GM19328 (cell line): ENCODE measurements around the gene GRAMD1B.
"Not testable (repeated sequence)": the region's sequence is repeated elsewhere in the genome, so short reads cannot be mapped to it uniquely, and the experiment has no call there.

ENCODE experiments used
- ATAC-seq: cut with Tn5 transposase; IDR thresholded peaks from one replicate; pipeline ENCODE4 v1.9.1; 2021; ENCODE audit warnings: mild to moderate bottlenecking, moderate library complexity; ENCODE audit not compliant: unreplicated experiment

The GRAMD1B gene

GRCh38 chr11:123562158-123562557, 132.1 kb downstream of the GRAMD1B start:
- no peak for ATAC-seq

- ATAC-seq = no peak
Observed at GRCh38 chr11:123562829-123563228, 132.8 kb downstream of the GRAMD1B start.

- ATAC-seq = no peak
Observed at GRCh38 chr11:123564221-123564620, 134.2 kb downstream of the GRAMD1B start.

DNA sequence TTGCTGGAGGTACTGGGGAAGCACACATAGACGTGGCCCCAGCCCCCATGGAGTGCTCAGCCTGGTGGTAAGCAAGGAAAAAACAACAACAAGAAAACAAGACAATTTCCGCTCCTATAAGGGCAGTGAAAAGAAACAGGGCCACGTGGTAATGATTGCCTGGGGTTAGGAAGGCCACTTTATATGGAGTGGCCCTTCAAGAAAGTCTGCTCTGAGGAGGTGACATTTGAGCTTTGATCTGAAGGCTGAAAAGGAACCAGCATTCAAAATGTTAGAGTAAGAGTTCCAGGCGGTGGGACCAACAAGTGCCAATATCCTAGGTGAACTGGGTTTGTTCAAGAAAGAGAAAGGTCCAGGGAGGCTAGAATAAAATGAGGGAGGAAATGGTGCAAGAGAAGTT, 136.8 kb downstream of the GRAMD1B start:
- ATAC-seq = no peak

DNA sequence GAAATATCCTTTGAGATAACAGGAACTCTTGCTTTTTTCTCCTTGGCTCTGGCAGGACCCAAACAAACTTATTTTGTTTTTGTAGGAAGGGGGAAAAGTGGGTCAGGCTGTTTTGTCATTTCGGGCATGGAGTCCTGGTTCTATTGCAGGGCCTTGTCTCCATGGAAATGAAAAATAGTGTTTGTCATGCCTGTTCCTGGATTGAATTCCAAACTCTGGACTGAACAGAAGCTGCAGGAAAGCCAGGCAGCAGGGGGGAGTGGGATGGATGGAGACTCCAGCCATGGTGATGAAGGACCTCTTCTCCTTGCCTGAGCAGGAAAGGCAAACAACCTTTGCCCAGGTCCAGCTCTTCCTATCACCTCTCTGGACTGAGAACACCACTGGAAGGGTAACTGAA, 137.4 kb downstream of the GRAMD1B start:
- no peak for ATAC-seq

- no peak for ATAC-seq
Observed at GRCh38 chr11:123568367-123568870, 138.3 kb downstream of the GRAMD1B start.

- no peak for ATAC-seq
Observed at GRCh38 chr11:123569393-123569792, 139.3 kb downstream of the GRAMD1B start.

- ATAC-seq = no peak
Observed at GRCh38 chr11:123570939-123571580, 141.0 kb downstream of the GRAMD1B start.

DNA sequence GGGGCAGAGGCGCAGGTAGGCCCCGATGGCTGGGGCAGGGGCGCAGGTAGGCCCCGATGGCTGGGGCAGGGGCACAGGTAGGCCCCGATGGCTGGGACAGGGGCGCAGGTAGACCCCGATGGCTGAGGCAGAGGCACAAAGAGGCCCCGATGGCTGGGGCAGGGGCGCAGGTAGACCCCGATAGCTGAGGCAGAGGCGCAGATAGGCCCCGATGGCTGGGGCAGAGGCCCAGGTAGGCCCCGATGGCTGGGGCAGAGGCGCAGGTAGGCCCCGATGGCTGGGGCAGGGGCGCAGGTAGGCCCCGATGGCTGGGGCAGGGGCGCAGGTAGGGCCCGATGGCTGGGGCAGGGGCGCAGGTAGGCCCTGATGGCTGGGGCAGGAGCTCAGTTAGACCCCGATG, 142.7 kb downstream of the GRAMD1B start:
- ATAC-seq = not testable (repeated sequence)

- no peak for ATAC-seq
Observed at GRCh38 chr11:123573286-123573685, 143.2 kb downstream of the GRAMD1B start.

DNA sequence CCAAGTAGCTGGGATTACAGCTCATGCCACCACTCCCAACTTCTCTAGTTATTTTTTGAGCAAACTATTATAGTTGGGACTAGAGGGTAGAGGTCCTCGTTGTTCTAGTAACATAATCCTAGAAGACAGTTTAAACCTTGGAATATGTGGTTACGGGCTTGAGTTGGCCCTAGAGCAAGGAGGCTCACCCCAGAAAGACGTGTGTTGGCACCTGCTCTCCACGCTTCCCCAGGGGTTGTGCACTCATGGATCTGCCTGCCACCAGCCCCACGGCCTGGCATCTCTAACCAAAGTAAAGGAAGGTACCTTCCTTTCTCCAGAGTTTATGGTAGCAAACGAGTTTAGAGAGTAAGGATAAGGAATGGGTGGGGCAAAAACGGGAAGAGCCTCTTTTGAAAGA, 145.4 kb downstream of the GRAMD1B start:
- no peak for ATAC-seq

DNA sequence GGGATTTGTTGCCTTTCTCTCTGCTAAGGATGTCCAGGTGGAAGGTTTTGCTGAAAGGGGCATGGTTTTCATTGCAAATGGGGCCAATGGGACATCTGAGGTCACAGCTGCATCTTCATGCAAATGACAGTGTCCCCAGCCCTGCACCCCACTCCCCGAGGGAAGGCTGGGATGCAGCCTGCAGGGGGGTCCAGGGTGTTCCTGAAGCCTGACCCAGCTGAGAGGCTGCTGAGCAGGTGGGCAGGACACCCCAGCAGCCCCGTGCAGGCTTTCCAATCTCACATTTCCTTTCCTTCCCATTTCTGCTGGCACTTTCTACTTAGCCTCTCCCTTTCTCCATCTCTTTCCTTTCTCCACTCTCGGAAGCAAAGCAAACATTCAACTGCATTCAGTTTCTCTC, 146.0 kb downstream of the GRAMD1B start:
- no peak for ATAC-seq

- ATAC-seq = no peak
Observed at GRCh38 chr11:123576501-123576900, 146.4 kb downstream of the GRAMD1B start.

DNA sequence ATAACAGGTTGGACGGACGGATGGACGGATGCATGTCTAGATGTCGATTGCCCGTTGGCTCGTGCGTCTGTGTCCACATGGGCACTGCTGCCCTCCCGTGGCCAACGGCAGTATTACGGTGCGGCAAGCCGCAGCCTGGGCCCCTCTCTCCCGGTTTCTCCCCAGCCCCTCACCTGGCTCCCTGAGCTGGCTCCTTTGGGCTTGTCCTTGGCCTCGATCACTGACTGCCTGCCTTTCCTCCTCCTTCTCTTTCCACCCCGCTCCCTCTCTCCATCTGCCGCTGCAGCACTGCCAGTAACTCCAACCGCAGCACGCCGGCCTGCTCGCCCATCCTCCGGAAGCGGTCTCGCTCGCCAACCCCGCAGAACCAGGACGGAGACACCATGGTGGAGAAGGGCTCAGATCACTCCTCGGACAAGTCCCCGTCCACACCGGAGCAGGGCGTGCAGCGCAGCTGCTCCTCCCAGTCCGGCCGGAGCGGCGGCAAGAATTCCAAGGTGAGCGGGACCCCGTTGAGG, 147.1 kb downstream of the GRAMD1B start:
- no peak for ATAC-seq

- no peak for ATAC-seq
Observed at GRCh38 chr11:123578778-123579481, 148.9 kb downstream of the GRAMD1B start.

DNA sequence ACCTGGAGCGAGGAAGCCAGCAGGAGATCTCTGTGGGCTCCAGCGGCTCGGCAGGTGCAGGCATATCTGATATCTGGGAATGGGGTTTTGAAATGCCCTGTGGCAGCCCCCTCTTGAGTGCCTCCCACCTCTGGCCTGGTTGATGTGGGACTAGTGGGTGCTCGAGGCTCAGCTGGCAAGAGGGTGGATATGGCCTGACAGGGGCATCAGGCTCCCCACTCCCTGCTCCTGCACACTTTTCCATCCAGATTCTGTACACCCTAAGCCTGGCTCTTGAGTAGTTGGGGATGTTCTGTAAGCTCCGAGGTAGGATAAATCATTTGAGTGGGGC, 149.4 kb downstream of the GRAMD1B start:
- ATAC-seq = no peak

GRCh38 chr11:123580137-123580536, 150.1 kb downstream of the GRAMD1B start:
- ATAC-seq = no peak

DNA sequence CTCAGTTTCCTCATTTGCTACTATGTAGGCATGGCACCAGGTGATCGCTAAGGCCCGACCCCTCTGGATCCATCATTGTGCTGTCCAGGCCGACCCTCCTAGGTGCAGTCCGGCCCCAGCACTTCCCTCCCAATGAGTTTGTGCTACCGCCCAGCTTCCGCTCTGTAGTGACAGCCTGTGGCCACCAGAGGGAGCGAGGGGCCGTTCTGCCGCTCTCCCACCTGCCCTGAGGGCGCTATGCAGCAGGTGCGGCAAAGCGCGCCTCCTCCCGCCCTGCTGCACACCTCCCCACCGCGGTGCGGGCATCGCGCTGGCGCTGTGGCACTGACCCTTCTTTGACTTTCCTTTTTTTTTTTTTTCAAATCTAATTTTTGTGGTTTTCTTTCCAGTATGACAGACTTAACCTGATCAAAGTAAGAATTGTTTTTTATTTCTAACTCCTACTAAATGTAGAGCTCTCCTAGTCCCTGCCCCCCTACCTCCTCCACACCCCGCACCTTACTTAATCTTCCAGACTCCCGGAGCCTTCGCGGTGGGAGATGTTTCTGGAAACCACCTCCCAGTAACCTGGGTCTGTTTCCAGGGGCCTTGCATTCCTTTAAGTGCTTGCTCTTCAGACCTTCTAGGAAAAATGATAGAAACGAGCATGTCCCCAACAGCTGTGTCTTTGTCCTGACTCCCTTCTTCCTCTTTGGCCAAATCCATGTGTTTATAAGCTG, 150.6 kb downstream of the GRAMD1B start:
- ATAC-seq = peak; percentile 73

GRCh38 chr11:123581651-123582399, 151.8 kb downstream of the GRAMD1B start:
- ATAC-seq = no peak

- no peak for ATAC-seq
Observed at GRCh38 chr11:123582992-123583504, 153.0 kb downstream of the GRAMD1B start.

DNA sequence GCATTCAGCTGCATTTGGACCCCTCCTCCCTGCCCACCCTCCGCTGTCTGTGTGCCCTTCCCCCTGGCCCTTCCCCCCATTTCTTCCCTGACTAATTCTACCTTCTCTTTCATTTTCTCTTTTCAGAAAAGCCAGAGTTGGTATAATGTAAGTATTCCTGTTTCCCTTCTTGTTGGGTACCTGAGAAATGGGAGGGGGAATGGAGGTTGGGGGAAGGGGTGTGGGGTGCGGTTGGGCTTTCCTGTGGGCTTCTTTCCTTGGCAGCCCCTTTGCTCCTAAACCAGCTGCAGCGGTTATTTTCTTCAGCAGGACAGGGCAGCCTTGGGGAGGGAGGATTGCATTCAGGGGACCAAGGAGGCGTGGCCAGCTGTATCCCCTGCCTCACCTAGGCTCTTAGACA, 154.1 kb downstream of the GRAMD1B start:
- ATAC-seq = no peak
